Inflammatory macrophage treated with lipopolysaccharide for 4 hours (primary cell): Measurements from ENCODE around the gene SLX9.
A peak's percentile ranks its signal among the peaks of the same experiment; 100 is the strongest.

Experiments used
- DNase-seq: peaks from one replicate; pipeline ENCODE4 v3.0.0-alpha.2; 2020

The SLX9 gene

DNA sequence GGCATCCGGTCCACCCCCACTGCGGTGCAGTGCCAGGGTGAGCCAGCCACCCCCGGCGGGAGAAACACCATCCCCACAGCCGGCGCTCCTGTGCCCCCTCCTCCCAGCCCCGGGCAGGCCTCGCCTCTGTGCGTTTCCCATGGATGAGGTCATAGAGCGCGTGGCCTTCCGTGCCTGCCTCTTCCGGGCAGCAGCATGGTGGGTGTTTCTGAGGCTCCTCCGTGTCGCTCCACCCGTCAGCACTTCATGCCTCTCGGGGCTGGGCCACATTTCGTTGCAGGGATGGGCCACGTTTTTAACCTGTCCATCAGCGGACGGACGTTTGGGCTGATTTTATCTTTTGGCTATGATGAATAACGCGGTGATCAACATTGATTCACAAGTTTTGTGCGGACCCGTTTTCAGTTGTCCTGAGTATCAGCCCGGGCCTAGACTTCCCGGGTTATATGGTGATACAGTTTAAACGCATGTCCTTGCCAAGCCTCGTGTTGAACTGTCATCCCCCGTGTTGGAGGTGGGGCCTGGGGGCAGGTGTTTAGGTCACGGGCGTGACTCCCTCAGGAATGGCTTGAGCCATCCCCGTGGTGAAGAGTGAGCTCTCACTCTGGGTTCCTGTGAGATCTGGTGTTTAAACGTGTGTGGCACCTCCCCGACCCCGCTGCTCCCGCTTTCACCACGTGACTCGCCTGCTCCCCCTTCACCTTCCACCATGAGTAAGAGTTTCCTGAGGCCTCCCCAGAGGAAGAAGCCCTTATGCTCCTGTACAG, 64.8 kb downstream of the SLX9 start:
- no peak for DNase-seq

DNA sequence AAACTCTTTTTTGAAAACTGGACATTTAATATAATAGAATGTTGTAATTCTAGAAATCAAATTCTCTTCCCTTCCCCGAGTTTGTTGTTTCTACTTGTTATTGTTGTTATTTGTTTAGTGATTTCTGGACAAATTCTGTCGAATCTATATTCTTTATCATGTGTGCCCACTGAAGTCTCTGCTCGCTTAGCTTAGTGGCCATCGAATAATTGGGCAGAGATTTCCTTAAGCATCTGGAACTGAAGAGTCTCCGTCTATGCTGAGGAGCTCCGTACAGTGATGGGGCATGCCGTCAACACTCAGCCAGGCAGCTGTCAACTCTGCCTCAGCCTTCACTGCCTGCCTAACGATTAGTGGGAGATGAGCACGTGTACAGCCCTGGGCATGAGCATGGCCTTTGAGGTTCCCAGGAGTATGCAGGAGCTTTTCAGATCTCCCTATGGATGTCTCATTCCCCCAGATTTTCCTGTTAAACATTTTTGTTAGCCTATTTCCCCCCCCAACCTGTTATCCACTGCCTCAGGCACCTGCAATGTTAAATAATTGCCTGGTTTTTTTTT, 66.8 kb downstream of the SLX9 start:
- DNase-seq = no peak

DNA sequence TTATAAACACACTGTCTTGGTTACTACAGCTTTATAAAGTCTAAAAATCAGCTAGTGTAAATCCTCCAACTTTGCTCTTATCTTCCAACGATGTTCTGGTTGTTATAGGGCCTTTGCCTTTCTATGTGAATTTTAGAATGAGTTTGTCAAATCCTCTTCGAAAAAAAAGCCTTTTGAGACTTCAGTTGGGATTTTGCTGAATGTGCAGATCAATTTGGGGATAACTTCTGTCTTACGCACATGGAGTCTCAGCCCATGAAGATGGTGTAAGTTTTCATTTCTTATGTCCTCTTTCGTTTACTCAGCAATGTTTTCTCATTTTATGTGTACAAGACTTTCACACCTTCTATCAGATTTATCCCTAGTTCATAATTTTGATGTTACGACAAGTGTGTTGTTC, 69.8 kb downstream of the SLX9 start:
- no peak for DNase-seq

DNA sequence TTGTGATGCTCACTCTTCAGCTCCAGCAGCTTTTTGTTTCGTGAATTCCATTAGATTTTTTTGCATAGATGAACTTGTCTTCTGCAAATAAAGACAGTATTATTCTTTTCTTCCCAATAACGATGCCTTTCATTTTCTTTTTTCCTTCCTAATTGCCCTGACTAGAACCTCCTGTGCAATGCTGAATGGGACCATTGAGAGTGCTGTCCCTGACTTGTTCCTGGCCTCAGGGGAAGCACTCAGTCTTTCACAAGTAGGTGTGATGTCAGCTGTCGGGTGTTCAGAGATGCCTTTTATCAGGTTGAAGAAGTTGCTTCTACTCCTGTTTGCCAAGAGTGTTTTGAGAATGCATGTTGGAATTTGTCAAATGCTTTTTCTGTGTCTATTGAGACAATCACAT, 70.3 kb downstream of the SLX9 start:
- DNase-seq = no peak

DNA sequence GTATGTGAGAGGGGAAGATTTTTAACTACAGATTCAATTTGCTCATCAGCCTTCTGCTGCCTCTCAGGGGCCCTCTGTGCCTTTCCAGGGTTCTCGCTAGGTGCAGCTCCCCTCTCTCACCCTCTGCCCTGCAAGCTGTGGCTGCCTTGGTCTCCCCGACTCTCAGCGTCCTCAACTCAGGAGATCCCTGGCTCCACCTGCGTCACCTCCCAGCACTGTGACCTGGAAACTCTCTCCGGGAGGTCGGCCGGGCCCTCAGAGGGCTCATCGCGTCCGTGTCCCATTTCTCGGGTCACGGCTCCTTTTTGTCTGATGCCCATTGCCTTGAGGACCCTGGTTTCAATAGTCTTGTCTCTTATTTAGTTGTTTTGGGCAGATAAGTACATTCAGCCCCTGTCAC, 71.0 kb downstream of the SLX9 start:
- no peak for DNase-seq

DNA sequence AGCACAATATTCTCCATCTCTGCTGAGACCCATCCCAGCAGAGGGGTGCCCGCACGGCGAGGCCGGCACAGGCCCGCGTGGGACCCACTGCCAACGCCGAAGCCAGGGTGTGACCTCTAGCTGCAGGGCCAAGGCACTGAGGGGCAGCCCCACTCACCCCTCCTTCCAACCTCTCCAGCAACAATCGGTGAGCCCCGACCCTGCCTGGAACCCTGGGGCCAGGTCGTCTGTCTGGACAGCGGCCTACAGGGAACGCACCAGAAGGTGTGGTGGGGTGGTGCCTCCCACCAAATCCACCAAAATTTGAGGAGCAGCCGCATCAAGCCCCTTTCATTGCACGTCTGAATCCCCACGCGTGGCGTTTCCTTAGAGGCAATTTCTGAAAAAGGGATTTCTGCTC, 71.6 kb downstream of the SLX9 start:
- no peak for DNase-seq

DNA sequence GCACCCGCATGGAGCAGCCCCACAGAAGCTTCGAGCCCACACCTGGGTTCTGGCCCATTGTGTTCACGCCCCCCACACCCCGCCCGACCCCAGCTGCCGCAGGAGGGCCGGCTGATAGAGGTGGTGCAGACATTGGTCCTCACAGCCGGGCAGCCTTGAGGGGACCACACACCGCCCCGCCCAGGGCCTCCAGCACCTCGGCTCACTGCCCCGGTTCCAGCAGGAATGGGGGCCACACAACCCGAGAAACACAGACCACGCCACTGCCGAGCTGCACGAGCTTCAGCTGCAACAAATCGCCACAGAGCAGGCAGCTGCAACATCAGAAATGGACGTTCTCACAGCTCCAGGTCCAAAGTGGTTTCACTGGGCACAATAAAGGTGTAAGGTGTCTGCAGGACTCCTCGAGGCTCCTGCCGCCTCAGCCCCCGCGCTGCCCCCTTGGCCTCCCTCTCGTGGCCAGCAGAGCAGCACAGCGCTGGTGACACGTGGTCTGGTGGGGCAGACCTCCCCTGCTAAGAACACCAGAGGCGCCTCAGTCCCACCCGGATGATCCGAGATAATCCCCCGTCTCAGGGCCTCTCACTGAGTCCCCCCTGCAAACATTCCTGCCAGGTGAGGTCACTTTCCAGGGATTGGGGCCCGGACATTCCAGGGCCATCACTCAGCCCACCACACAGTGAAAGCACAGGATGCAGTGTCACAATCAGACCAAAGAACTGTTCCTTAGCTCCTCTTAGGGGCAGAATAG, 72.3 kb downstream of the SLX9 start:
- DNase-seq = no peak

DNA sequence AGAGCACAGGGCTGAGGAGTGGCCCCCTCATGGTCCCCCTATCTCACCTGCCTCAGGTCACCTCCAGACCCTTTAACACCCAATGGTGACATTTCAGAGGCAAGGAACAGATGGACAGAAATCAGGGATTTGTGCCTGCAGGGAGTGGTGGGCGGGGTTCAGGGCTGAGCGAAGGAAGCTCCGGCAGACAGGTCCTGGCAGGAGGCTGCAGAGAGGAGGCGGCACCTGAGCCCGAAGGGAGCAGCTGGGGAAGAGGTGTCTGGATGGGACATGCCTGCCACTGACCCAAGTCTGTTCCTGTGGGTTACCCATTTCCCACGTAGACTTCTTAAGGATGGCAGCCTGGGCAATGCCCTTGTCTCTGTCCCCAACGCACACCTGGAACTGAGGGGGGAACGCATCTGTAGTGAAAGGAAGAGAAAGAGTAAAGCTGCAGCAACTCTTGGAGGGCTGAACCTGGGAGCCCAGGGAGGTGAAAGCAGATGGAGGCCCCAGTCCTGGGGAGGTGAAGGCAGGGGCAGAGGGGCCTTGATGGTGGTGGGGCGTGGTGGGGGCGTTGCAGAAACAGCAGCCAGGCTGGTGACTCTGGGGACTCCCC, 72.9 kb downstream of the SLX9 start:
- no peak for DNase-seq

DNA sequence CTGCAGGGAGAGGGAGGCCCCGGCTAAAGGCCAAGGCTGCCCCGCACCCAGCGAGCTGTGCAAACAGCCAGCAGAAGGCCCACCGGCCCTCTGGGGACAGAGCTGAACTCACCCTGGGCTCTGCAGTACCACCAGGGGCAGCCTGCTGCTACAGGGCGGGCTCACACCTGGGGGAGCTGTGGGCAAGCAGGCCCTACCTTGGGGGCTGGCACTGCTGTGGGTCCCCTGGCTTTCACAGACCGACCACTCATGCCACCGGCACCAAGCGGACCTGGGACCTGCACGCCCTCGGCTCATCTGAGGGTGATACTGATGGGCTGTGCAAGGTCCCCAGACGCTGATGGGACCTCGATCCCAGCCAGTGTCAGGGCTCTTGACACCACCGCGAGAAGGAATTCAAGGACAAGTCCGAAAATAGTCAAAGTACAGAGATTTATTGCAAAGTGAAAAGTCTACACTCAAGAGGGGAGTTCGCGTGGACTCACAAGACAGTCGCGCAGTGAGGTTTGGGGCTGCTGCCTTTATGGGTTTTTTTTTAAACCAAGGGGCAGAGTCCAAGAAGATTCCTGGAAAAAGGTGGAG, 73.5 kb downstream of the SLX9 start:
- DNase-seq = no peak

DNA sequence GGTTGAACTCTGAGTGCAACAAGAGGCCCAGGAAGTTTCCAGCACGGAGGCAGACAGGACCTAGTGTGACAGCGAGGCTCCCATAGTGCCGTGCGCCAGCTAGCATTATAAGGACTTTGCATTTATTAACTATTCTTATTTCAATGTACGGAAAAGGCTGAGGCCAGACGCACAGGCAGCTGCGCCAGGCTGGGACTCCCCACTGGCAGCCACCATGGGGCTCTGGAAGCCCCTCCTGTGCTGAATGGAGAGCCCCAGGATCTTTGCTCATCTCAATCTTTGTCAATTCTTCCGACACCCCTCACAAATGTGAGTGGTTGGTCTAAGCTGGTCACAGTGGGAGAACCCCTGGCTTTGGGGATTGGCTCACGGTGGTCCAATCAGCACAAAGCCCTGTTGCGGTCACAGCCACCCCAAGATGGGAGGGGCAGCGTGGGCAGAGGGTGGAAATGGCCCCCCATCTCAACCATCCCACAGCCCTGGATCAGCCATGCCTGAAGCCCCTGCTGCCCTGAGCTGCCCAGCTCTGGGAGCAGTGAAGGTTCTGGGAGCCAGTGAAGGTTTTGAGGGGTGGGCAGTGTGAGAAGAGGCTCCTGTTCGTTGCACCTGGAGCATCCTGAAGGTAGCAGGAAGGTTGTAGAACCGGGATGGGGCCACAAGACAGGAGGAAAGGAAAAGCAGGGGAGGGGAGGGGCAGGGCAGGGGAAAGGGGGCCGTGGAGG, 75.1 kb downstream of the SLX9 start:
- no peak for DNase-seq

DNA sequence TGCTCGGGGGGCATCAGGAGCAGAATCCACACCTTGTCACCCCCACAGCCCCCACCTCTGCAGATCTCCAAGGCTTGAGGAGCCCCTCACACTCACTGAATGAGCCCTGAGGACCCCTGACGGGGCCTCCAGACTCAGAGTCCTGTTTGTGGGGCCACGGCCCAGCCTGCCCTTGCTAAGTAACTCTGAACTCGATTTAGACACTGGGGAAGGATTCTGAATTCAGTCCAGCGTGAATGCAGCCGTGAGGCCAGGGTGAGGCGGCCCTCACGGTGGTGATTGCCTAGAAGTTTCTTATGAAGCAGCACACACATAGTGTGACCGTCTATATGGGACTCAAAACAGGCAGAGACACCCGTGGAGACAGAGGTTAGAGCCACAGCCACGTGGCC, 75.6 kb downstream of the SLX9 start:
- DNase-seq = no peak

DNA sequence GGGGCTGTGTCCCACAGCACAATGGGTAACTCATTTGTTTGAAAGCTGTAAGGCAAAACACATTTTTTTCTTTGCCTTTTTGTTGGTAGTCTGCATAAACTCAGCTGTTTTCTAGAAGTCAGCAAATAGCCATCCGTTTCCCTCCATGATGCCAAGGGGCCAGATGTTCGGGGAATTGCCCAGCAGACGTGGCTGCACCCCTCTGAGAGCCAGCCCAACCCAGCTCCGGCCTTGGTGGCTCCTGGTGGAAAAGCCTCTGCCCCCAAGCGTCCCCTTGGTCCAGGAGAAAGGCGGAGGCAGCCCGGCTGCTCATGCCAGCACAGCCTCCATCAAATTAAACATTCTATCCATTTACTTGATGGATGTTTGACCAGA, 76.2 kb downstream of the SLX9 start:
- DNase-seq = no peak

DNA sequence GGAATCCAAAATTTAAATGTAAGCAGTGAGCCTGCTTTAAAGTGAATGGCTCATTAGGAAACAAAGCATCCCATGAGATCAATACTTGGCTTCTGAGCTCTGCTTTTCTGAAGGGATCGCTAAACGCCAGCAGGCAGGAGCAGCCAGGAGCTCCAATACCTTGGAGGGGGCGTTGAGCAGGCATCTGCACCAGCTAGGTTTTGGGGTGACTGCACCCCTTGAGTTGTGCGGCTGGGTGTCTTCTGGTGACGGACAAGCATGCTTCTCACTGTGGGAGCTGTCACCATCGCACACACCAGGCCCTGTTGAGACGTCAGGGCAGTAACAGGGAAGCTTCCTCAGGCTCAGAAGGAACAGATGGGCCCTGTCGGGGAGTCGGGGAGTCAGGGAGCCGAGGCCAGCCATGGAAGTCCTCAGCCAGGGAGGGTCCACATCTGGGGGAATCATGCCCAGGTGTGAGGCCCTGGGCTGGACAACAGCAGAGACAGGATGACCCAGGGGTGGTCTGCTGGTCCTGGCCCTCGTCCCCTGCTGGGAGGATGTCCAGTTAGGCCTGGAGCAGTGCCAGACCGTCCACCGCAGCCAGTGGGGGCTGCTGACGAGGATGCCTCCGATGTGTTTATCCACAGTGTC, 76.7 kb downstream of the SLX9 start:
- DNase-seq = no peak

DNA sequence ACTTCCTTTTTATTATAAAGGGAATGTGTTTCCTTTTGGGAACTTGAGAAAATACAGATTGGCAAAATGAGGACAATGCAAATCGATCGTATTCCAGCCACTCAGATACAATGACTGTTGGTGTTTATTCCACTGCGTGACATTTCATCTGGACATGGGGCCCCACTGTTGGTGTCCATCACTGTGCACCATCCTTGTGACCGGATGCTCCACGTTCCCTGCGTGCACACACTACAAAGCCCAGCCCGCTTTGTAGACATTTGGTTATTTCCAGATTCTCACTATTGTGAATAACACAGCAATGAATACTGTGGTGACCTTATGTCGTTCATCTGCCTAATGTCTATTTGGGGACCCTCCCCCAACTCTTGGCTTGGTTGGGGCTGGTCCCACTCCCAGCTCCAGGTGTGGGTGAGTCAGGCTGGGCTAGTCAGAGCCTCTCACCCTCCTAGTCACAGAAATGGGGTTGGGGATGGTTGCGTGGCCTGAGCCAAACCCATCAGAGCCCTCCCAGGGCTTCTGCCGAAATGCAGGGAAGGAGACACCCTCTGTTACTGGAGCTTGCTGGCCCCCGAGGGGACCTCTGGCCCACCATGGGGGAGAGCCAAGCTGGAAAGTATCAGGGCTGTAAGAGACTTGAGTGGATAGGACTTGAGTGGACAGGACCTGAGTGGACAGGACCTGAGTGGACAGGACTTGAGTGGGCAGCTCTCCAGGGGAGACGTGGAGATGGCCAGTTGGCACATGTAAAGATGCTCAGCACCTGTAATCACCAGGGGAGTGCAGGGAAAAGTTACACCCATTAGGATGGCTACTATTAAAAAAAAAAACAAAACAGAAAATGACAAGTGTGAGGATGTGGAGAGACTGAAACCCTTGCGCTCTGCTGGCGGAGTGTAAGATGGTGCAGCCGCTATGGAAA, 77.5 kb downstream of the SLX9 start:
- DNase-seq = no peak

DNA sequence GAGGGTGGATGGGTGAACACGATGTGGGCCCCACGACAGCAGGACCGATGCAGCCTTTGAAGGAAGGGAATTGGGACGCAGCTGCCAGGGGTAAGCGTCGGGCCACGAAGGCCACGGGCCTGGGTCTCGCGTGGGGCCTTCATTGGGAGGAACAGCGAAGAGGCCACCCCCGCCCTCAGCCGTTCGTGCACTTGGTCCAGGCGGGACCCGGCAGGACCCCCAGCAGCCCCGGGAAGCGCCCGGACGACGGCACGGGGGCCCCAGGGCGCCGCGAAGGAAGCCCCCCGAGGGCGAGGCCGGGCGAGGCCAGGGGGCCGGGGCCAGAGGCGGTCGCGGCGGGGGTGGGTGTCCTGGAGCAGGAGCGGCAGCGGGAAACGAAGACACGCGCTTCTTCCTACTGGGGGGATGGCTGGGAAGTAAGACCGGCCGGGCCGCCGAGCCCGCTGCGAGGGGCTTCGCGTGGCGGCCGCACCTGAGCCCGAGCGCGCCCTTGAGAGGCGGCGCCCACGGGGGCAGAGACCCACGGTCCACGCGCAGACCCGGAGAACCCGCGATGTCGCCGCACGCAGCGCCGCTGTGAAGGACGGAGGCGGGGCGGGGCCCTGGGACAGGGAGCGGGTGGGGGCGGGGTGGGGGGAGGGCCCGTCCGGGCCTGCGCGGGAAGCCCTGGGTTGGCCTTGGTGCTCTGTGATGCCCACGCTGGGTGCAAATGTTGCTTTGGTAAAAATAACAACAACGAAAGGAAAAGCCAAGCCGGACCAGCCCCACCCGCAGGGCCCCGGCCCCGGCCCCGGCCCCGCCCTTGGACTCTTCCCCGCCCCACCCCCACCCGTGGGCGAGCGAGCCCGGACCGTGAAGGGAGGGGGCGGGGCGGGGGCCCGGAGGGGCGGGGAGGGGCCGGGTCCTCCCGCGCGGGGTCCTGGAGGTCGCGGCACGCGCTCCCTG, 78.6 kb downstream of the SLX9 start:
- DNase-seq = peak; percentile 4

DNA sequence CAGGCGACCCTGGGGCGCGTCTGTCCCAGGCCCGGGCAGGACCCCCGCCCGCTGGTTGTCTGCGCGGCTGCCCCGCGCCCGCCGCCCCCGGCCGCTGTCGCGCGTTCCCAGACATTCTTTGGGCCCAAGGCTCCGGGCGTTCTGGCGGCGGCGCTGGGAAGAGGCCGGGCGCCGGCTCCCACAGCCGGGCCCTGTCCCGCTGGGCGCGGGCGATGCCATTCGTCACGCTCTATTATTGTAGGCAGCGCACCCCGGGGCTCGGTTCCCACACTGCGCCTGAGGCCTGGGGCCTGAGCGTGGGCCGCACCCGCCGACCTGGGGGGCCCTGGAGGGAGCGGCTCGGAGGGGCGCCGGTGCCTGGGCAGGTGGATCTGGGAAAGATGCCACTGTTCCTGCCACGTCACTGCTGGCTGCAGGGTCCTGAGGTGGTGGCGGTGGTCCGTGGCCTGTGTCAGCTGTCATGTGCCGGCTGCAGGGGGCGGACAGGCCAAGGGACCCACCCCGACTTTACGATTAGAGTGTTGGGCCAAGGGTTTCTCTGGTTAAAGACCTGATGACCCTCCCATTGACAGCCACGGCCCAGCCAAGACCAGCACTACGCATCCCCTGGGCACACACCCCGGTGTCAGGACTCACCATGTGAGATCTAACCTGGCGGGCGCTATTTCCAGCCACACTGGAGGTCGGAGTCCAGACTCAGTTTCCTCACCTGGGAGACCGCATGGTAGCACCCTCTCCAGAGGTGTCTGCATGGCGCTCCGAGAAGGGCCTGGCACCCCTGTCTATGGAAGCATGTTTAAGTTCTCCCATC, 79.5 kb downstream of the SLX9 start:
- no peak for DNase-seq

DNA sequence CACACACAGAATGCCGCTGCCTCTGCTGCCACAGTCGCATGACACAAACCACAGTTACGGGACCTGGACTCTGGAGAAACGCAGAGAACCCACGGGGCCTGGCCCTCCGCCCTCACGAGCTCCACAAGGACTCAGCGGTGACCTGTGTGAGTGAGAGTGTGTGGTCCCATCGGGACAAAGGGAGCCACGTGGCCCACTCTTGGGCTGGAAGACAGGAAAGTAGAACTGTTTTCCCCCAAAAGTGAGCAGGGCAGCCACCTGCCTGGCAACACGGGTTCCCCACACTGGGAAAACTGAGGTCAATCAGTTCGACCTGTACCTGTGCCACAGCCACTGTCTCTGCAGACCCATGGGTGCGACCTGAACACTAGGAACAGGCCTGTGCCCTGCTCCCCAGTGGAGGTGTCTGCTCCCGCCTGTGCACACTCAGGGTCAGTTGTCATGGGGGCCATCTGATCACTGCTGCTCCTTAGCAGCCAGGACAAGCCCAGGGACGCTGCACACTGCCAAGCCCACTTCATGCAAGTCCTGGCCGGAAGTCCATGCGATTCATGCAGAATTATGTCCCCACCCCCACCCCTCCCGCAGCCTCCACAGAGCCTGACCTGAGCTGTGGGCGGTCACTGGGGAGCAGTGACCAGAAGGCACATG, 80.2 kb downstream of the SLX9 start:
- DNase-seq = no peak

DNA sequence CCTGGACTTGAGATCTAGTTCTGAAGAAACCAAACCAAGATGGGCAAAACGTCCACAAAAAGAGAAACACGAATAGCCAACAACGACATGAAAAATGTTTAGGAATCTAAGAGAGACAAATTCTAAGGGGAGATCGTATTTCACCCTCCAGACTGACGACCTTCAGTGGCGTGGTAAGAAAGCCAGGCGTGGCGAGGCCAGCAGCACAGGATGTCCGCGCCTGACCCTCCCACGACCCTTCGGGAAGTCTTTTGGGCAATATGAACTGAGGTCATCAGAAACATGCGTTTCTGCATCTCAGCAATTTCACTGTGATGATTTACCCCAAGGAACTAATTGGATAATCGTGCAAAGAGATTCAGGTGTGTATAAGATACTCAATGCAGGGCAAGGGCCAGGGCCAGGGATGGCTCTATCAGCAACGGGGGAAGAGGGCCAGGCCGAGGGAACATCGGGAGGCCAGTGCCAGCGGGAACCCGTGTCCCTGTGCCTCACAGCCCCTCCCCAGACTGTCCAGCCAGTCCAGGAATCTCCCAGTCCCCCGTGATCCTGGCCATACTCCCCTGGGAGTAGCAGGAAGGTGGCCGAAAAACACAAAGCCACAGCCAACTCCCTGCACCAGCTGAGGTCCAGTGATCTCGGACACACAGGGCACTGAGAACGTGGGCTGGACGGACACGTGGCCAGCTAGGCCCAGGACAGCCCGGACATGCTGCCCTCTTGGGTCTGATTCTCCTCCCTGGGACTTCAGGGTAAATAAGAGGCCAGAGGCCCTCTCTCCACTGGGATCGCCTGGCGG, 81.0 kb downstream of the SLX9 start:
- no peak for DNase-seq
